GM12878 (cell line): ENCODE measurements around the gene OPTC.

ENCODE experiments used
- EED ChIP-seq: sonication (generic); IDR thresholded peaks from 2 replicates; pipeline ENCODE4 v1.6.1; 2016; ENCODE audit warnings: antibody characterized with exemption, low read depth
- NR2F1 ChIP-seq: fragments of 450-650 bp; conservative IDR thresholded peaks from 2 replicates; pipeline ENCODE4 v1.6.1; 2017; ENCODE audit warnings: mild to moderate bottlenecking
- POLR2AphosphoS2 ChIP-seq: IDR thresholded peaks from 2 replicates; pipeline ENCODE4 v1.6.1; 2011; ENCODE audit warnings: low read depth, mild to moderate bottlenecking, low read length, improper control_type of control experiment, moderate library complexity
- POLR2AphosphoS5 ChIP-seq: IDR thresholded peaks from 2 replicates; pipeline ENCODE4 v1.6.1; 2011; ENCODE audit warnings: mild to moderate bottlenecking, low read length, inconsistent platforms
- RELA ChIP-seq: fragments of 450-650 bp; IDR thresholded peaks from 2 replicates; pipeline ENCODE4 v1.8.0; 2014; ENCODE audit warnings: borderline replicate concordance; ENCODE audit not compliant: partially characterized antibody
- TF ChIP-seq, protein P1 (sequence below), 3 experiments: IDR thresholded peaks in 2 of 3; conservative IDR thresholded peaks in 1 of 3; 2 replicates each; pipeline ENCODE4 v1.5.1; 2011; ENCODE audit warnings: low read depth in 3 of 3, low read length in 3 of 3, mild to moderate bottlenecking in 3 of 3, control low read depth in 2 of 3, moderate library complexity in 2 of 3, inconsistent platforms in 1 of 3, mixed read lengths in 1 of 3; ENCODE audit not compliant: control insufficient read depth in 2 of 3, insufficient read depth in 1 of 3; ENCODE audit errors: extremely low read depth in 1 of 3
- TF ChIP-seq, protein P2 (sequence below): IDR thresholded peaks from 2 replicates; pipeline ENCODE4 v1.6.1; 2012; ENCODE audit warnings: low read length, inconsistent platforms

DNA sequence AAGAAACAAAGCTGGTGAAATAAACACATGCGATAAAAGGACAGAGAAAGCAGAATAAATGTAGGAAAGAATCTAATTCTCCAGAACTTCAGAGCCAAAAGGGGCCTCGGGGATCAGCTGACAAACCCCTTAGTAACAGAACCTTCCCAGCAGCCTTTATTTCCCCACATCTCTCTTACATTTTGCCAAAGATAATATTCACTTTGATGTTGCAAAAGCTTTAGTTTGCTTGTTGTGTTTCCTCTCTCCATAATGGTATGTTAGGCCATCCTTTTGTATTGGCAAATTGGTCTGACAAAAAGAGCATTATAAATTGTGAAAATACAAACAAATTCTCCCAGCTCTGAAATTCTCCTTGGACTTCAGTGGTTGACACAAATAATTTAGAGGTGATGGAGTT, 54.9 kb downstream of the OPTC start:
- TF ChIP-seq, protein P1, sequence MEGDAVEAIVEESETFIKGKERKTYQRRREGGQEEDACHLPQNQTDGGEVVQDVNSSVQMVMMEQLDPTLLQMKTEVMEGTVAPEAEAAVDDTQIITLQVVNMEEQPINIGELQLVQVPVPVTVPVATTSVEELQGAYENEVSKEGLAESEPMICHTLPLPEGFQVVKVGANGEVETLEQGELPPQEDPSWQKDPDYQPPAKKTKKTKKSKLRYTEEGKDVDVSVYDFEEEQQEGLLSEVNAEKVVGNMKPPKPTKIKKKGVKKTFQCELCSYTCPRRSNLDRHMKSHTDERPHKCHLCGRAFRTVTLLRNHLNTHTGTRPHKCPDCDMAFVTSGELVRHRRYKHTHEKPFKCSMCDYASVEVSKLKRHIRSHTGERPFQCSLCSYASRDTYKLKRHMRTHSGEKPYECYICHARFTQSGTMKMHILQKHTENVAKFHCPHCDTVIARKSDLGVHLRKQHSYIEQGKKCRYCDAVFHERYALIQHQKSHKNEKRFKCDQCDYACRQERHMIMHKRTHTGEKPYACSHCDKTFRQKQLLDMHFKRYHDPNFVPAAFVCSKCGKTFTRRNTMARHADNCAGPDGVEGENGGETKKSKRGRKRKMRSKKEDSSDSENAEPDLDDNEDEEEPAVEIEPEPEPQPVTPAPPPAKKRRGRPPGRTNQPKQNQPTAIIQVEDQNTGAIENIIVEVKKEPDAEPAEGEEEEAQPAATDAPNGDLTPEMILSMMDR (IDR thresholded peaks at IDR 0.05 in 2 of 3, conservative IDR thresholded peaks at IDR 0.05 in 1 of 3; ENCODE audit: control insufficient read depth in 2 of 3, extremely low read depth in 1 of 3, insufficient read depth in 1 of 3, low read depth in 3 of 3, low read length in 3 of 3) = no peak
- TF ChIP-seq RELA (no peak), NR2F1 (no peak), POLR2AphosphoS2 (no peak), POLR2AphosphoS5 (no peak), EED (no peak)
- TF ChIP-seq, protein P2, sequence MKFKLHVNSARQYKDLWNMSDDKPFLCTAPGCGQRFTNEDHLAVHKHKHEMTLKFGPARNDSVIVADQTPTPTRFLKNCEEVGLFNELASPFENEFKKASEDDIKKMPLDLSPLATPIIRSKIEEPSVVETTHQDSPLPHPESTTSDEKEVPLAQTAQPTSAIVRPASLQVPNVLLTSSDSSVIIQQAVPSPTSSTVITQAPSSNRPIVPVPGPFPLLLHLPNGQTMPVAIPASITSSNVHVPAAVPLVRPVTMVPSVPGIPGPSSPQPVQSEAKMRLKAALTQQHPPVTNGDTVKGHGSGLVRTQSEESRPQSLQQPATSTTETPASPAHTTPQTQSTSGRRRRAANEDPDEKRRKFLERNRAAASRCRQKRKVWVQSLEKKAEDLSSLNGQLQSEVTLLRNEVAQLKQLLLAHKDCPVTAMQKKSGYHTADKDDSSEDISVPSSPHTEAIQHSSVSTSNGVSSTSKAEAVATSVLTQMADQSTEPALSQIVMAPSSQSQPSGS = no peak
